GM13977 (cell line): ENCODE measurements around the gene IPO11.

Experiments
- DNase-seq: peaks from one replicate; pipeline ENCODE4 v3.0.0; 2012; ENCODE audit warnings: low spot score
- CTCF ChIP-seq: IDR thresholded peaks from 2 replicates; pipeline ENCODE4 v1.5.1; 2012; ENCODE audit warnings: mild to moderate bottlenecking, control low read depth; ENCODE audit not compliant: insufficient read depth; ENCODE audit errors: extremely low read depth, missing control alignments
- in situ Hi-C: fragments of 300-500 bp; cut with MboI; formaldehyde crosslinking; loops from one replicate; pipeline ENCODE4 v1.12.0; 2022; ENCODE audit warnings: low sequenced_read_pairs, low pct_unique_long_range_greater_than_20kb, mixed read lengths, inconsistent platforms; ENCODE audit not compliant: unreplicated experiment

Gene IPO11

DNA sequence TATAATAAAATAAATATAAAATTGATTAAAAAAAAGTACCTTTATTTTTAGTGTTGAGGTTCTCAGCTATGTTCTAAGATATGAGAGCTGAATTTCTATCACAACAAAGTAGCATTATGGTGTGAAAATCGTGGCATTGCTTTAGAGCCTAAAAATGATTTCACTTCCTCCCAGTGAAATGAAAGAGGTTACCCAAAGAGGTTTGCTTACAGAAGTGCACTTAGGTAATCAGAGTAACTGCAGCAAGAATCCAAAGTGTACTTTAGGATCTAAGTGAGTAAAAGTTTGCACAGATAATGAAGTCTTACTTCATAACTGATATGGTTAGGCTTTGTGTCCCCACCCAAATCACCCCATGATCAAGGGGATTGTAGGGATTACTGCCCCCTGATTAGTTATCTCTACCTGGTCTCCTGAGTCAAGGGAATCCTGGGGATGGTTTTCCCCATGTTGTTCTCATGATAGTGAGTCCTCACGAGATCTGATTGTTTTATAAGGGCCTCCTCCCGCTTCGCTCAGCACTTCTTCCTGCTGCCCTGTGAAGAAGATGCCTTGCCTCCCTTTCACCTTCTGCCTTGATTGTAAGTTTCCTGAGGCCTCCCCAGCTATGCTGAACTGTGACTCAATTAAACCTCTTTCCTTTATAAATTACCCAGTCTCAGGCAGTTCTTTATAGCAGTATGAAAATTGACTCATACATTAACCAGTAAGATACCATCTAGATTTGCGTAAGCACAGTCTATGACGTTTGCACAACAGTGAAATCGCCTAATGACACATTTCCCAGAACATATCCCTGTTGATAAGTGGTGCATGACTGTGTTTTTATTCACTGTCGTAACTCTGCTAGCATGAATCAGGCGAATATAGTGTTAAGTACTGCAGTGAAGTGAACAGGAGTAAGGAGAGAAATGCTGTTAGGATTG, 125.7 kb downstream of the IPO11 start:
- in situ Hi-C loops: no loop called here
- DNase-seq: no peak

DNA sequence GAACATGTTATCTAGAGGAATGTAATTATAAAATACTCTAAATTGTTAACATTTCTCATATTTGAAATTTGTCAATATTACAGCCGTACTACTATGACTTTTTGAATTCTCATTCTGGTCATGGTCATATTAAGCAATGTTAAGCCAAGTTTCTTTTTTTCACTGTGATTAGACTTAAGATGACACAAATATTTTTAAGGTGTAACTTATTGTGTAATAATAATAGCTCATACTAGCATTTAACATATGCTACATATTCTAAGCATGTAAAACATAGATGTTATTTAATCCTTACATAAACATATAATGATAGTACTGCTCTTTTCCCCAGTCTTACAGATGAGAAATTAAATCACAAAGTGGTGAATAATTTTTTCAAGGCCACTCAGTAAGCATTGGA, 130.2 kb downstream of the IPO11 start:
- TF ChIP-seq CTCF: no peak
- no peak for DNase-seq
- in situ Hi-C loops: no loop called here

More for the DNA sequence above, 125.7 kb downstream of the IPO11 start:
- TF ChIP-seq CTCF: no peak

DNA sequence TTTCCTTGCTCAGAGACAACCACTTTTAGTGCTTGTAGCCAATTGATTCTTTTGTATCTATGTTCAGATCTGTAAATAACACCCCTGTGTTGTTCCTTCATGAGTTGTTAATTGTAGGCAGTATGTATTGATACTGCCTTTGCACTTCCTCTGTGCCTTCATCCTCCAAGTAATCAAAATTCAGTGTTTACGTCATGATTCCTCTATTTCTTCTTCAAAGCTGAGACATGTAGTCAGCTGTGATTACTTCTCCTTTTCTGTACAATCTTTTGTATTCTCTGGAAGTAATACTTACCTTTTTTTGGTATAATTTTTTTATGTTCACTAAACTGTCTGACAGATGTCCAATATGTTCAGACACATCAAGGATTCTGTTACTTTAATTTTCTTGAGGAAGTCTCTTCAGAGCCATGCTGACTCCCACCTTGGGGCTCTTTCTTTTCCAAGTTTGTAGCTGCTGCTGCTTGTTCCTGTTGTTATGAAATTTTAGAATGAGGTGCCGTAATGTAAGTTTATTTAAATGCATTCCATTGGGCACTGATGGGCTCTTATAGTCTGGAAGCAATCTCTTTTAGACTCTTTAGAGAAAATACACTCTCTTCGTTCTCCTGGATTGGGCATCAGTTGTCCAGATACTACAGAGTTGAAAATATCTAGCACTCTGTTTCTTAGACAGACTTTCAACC, 135.5 kb downstream of the IPO11 start:
- DNase-seq: no peak
- no peak for TF ChIP-seq CTCF

DNA sequence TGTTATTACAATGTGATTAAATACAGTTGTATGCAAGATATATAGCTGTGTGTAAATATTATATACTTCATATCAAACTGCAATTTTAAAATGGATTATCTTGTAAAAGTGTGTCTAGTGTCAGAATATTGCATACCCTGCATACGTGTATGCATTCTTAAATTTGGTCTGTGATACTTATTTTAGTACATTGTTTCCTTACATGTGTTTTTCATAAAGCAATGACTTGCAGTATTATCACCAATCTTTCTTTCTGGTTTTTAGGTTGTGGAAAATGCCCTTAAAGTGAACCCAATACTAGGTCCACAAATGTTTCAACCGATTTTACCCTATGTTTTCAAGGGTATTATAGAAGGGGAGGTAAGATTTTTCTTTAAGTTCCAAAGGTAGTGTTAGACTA, 137.5 kb downstream of the IPO11 start:
- no peak for TF ChIP-seq CTCF
- no peak for DNase-seq
- in situ Hi-C loops: no loop called here

More for the DNA sequence above, 135.5 kb downstream of the IPO11 start:
- in situ Hi-C loops: no loop called here

DNA sequence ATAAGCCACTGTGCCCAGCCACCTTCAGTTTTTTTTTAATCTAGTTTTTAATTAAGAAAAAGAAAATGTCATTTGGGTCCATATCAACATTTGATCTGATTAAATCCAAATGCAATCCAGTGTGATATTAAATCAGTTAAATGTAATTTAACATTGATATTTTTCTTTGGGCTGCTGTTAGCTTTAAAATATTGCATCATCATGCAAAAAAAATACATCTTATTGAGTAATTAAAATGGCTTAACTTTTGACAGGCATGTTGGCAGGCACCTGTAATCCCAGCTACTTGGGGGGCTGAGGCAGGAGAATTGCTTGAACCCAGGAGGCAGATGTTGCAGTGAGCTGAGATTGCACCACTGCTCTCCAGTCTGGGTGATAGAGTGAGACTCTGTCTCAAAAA, 143.4 kb downstream of the IPO11 start:
- DNase-seq: no peak
- TF ChIP-seq CTCF: no peak
- in situ Hi-C loops: no loop called here

DNA sequence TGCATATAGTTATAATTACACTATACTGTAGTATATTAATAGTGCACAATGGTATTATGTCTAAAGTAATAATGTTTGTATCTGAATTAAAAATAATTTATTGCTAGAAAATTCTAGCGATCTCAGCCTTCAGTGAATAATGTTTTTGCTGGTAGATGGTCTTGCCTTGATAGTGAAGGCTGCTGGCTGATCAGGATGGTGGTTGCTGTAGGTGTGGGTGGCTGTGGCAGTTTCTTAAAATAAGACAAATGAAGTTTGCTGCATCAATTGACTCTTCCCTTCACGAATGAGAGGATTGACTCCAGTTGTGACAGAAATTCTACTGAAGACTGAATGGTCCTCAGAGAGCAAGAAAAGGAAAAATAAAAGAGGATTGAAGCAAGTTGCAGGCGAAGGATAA, 146.4 kb downstream of the IPO11 start:
- no peak for DNase-seq
- no peak for TF ChIP-seq CTCF
- in situ Hi-C loops: no loop called here
